ENCODE measurements around the gene KCNIP4. TPM values are rescaled to one million over a fixed set of nuclear protein-coding genes. Genes with fewer than 3 reads are reported as not detected.

The KCNIP4 gene
- total RNA-seq, 1 experiment from 2014 or later, result not detected

DNA sequence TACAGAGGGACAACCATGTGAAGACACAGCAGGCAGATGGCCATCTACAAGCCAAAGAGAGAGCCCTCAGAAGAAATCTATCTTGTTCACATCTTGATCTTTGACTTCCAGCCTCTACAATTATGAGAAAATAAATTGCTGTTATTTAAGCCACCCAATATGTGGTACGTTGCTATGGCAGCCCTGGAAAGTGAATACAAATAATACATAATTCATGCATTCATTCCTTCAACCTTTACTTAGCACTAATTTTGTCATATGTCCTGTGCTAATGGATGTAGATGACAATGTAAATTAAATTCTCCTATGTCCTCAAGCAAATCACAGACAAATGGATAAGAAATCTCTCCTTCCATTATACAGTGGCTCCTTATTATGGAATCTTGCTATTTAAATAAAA lies 886.7 kb downstream of the KCNIP4 start:
- H4K20me1 ChIP-seq (ENCODE audit: insufficient read depth), result no peaks in the 10 kb centered on the region
- CTCF ChIA-PET, result no interaction called here
- BruUV-seq (replicated peaks), result no TSS peak
- no peaks in the 10 kb centered on the region for H3K4me1 ChIP-seq (replicated peaks; ENCODE audit: insufficient read depth)
- no peak overlapping the region for H3K4me2 ChIP-seq
- no peak overlapping the region for H2AFZ ChIP-seq
- no peaks in the 10 kb centered on the region for H3K27me3 ChIP-seq (ENCODE audit: insufficient read depth, low read depth)
- H3K36me3 ChIP-seq (ENCODE audit: low read depth), result no peaks in the 10 kb centered on the region
- no peaks in the 10 kb centered on the region for H3K9me3 ChIP-seq (ENCODE audit: insufficient read depth, low read depth)
- no peaks in the 10 kb centered on the region for H3K79me2 ChIP-seq (ENCODE audit: low read depth)
- no peaks in the 10 kb centered on the region for H3F3A ChIP-seq (ENCODE audit: insufficient read depth, low read depth)
- no peak for DNase-seq
- intact Hi-C loops (cut with micrococcal nuclease; ENCODE audit: unreplicated experiment), result no loop called here
- H3K4me3 ChIP-seq, result no peak overlapping the region
- TF ChIP-seq EZH2 (IDR thresholded peaks at IDR 0.05; ENCODE audit: low read depth) (no peak), CTCF (conservative IDR thresholded peaks at IDR 0.05) (no peak)
- H3K9me2 ChIP-seq (ENCODE audit: insufficient read depth), result no peaks in the 10 kb centered on the region
- POLR2A ChIA-PET (ENCODE audit: unreplicated experiment), result no interaction called here
- no peak overlapping the region for H3K27ac ChIP-seq

- Histone ChIP-seq H3K4me1 (replicated peaks; ENCODE audit: insufficient read depth) (no peaks in the 10 kb centered on the region), H4K20me1 (ENCODE audit: insufficient read depth) (no peaks in the 10 kb centered on the region), H3K9me2 (ENCODE audit: insufficient read depth) (no peaks in the 10 kb centered on the region), H3K4me3 (no peak overlapping the region), H3K79me2 (ENCODE audit: low read depth) (no peaks in the 10 kb centered on the region), H3K27ac (no peak overlapping the region), H3K4me2 (no peak overlapping the region), H3K27me3 (ENCODE audit: insufficient read depth, low read depth) (no peaks in the 10 kb centered on the region), H3K9me3 (ENCODE audit: insufficient read depth, low read depth) (no peaks in the 10 kb centered on the region), H2AFZ (no peak overlapping the region), H3K36me3 (ENCODE audit: low read depth) (no peaks in the 10 kb centered on the region), H3F3A (ENCODE audit: insufficient read depth, low read depth) (no peaks in the 10 kb centered on the region)
- ChIA-PET POLR2A (ENCODE audit: unreplicated experiment) (no interaction called here), CTCF (no interaction called here)
- no peak for DNase-seq
- TF ChIP-seq EZH2 (IDR thresholded peaks at IDR 0.05; ENCODE audit: low read depth) (no peak), CTCF (conservative IDR thresholded peaks at IDR 0.05) (no peak)
- no TSS peak for BruUV-seq (replicated peaks)
- intact Hi-C loops (cut with micrococcal nuclease; ENCODE audit: unreplicated experiment), result no loop called here
These were observed 902.4 kb downstream of the KCNIP4 start for GRCh38 chr4:21046141-21046540.

DNA sequence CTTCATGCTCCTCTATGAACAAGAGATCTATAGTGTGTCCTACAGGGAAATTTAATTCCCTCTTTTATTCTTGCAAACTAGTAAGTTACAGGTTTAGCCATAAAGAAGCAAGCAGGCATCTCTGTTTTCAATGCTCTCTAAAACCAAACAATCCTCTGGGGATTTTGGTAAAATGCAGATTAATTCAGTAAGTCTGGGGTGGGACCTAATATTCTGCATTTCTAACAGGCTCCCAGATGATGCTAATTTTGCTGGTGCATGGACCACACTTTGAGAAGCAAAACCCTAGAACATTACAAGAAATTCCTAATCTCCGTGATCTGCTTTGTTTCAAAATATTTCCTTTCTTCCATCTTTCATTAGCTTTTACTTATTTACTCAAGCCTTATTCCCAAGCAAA lies 903.5 kb downstream of the KCNIP4 start:
- H3K27me3 ChIP-seq (ENCODE audit: insufficient read depth, low read depth), result no peaks in the 10 kb centered on the region
- intact Hi-C loops (cut with micrococcal nuclease; ENCODE audit: unreplicated experiment), result no loop called here
- H3K36me3 ChIP-seq (ENCODE audit: low read depth), result no peaks in the 10 kb centered on the region
- no peak overlapping the region for H2AFZ ChIP-seq
- no peaks in the 10 kb centered on the region for H3K4me1 ChIP-seq (replicated peaks; ENCODE audit: insufficient read depth)
- no peak for TF ChIP-seq EZH2 (IDR thresholded peaks at IDR 0.05; ENCODE audit: low read depth)
- no peak for TF ChIP-seq CTCF (conservative IDR thresholded peaks at IDR 0.05)
- H4K20me1 ChIP-seq (ENCODE audit: insufficient read depth), result no peaks in the 10 kb centered on the region
- no peaks in the 10 kb centered on the region for H3K79me2 ChIP-seq (ENCODE audit: low read depth)
- no peak for DNase-seq
- BruUV-seq (replicated peaks), result no TSS peak
- ChIA-PET CTCF (no interaction called here), POLR2A (ENCODE audit: unreplicated experiment) (no interaction called here)
- no peak overlapping the region for H3K4me2 ChIP-seq
- H3K9me2 ChIP-seq (ENCODE audit: insufficient read depth), result no peaks in the 10 kb centered on the region
- no peaks in the 10 kb centered on the region for H3K9me3 ChIP-seq (ENCODE audit: insufficient read depth, low read depth)
- H3K4me3 ChIP-seq, result no peak overlapping the region
- no peak overlapping the region for H3K27ac ChIP-seq
- H3F3A ChIP-seq (ENCODE audit: insufficient read depth, low read depth), result no peaks in the 10 kb centered on the region
